ENCODE measurements around the gene CLEC11A. TPM values are rescaled to one million over a fixed set of nuclear protein-coding genes. Genes with fewer than 3 reads are reported as not detected.
"Not testable (repeated sequence)": the region's sequence is repeated elsewhere in the genome, so short reads cannot be mapped to it uniquely, and the experiment has no call there.

Gene CLEC11A
- total and polyA plus RNA-seq, 9 of the 15 experiments (the other 6 are each of a cell fraction or from before 2014, with no cell fraction given): 0.39 to 43.9 (median 3.4) TPM

DNA sequence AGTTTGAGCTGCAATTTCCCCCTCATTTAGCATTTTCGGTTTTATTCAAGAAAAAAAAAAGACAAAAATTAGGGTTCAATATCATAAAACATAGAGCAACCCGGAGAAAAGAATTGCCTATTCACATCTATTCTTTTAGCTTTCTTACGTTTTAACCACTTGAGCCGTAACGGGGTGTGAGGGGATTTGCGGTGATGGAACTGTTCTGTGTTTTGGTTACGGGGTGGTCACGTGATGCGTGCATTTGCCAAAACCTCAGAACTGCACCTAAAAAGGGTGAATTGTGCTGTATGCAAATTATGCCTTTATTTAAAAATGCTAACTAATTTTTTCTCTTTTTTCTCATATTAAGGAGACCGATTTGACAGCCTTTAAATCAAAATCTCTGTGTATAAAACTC lies 22.1 kb downstream of the CLEC11A start:
- Histone ChIP-seq H3K4me2 (ENCODE audit: insufficient read depth, low read length) (no peak overlapping the region), H3K9me3 (replicated peaks; ENCODE audit: control insufficient read depth, insufficient read depth, low read depth, low read length) (peaks cover 4% of the 10 kb centered on the region; the same call in 1 of the 2 replicates), H3K9me1 (ENCODE audit: control insufficient read depth, insufficient read depth, low read length) (no peaks in the 10 kb centered on the region), H3K9ac (ENCODE audit: insufficient read depth in 1 of 2, low read depth in 2 of 2, low read length in 2 of 2) (no peak overlapping the region), H3K4me1 (replicated peaks in 1 of 2; ENCODE audit: control insufficient read depth in 2 of 2, insufficient read depth in 2 of 2, low read length in 2 of 2) (peaks cover 35 to 46% of the 10 kb centered on the region in 2 experiments), H3K27ac (ENCODE audit: extremely low read depth, low read depth, low read length) (no peak overlapping the region), H3K27me3 (ENCODE audit: control insufficient read depth in 2 of 2, insufficient read depth in 2 of 2, low read length in 2 of 2) (no peaks in the 10 kb centered on the region), H4K20me1 (replicated peaks; ENCODE audit: control insufficient read depth, insufficient read depth, low read length) (no peaks in the 10 kb centered on the region), H3K36me3 (ENCODE audit: control insufficient read depth, insufficient read depth, low read length) (no peaks in the 10 kb centered on the region), H3K4me3 (no peak overlapping the region), H2AFZ (ENCODE audit: low read depth, low read length) (no peak overlapping the region), H3K79me2 (ENCODE audit: control insufficient read depth, insufficient read depth, low read length) (no peaks in the 10 kb centered on the region)
- intact Hi-C loops (cut with micrococcal nuclease) (no loop called here), in situ Hi-C loops (cut with MboI) (no loop called here)
- WGBS (ENCODE audit: insufficient coverage, low coverage, missing lambda C conversion rate): 92% methylated on average over 8 of the region's 10 CpGs
- BruUV-seq (replicated peaks): no TSS peak
- ATAC-seq: no peak
- TF ChIP-seq ZNF146 (CRISPR knock-in tag; IDR thresholded peaks at IDR 0.05; ENCODE audit: unreplicated experiment): no peak
- TF ChIP-seq, protein P1, sequence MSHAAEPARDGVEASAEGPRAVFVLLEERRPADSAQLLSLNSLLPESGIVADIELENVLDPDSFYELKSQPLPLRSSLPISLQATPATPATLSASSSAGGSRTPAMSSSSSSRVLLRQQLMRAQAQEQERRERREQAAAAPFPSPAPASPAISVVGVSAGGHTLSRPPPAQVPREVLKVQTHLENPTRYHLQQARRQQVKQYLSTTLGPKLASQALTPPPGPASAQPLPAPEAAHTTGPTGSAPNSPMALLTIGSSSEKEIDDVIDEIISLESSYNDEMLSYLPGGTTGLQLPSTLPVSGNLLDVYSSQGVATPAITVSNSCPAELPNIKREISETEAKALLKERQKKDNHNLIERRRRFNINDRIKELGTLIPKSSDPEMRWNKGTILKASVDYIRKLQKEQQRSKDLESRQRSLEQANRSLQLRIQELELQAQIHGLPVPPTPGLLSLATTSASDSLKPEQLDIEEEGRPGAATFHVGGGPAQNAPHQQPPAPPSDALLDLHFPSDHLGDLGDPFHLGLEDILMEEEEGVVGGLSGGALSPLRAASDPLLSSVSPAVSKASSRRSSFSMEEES (CRISPR knock-in tag; IDR thresholded peaks at IDR 0.05): peak; percentile 8; the same call in 1 of the 2 replicates
- no peak for FAIRE-seq
- POLR2A ChIA-PET: no interaction called here
- CTCF ChIA-PET (ENCODE audit: low intra/inter-chr PET ratio): no interaction called here
- no peak for DNase-seq (ENCODE audit: extremely low read depth in 1 of 4, low spot score in 3 of 4)

DNA sequence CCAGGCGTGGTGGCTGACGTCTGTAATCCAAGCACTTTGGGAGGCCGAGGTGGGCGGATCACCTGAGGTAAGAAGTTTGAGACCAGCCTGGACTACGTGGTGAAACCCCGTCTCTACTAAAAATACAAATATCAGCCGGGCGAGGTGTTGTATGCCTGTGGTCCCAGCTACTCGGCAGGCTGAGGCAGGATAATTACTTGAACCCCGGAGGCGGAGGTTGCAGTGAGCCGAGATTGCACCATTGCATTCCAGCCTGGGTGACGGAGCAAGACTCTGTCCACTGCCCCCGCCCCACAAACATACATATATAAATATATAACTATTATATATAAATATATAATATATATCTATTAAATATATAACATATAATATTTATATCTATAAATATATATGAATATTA lies 24.0 kb downstream of the CLEC11A start:
- H3K27ac ChIP-seq (ENCODE audit: extremely low read depth, low read depth, low read length); H3K4me3 ChIP-seq; H4K20me1 ChIP-seq (replicated peaks; ENCODE audit: control insufficient read depth, insufficient read depth, low read length); FAIRE-seq; H3K4me2 ChIP-seq (ENCODE audit: insufficient read depth, low read length); BruUV-seq (replicated peaks); H3K9ac ChIP-seq (ENCODE audit: insufficient read depth in 1 of 2, low read depth in 2 of 2, low read length in 2 of 2); in situ Hi-C loops (cut with MboI); H3K27me3 ChIP-seq (ENCODE audit: control insufficient read depth in 2 of 2, insufficient read depth in 2 of 2, low read length in 2 of 2); H3K79me2 ChIP-seq (ENCODE audit: control insufficient read depth, insufficient read depth, low read length); H2AFZ ChIP-seq (ENCODE audit: low read depth, low read length); CTCF ChIA-PET (ENCODE audit: low intra/inter-chr PET ratio); H3K9me1 ChIP-seq (ENCODE audit: control insufficient read depth, insufficient read depth, low read length); ATAC-seq; intact Hi-C loops (cut with micrococcal nuclease); H3K36me3 ChIP-seq (ENCODE audit: control insufficient read depth, insufficient read depth, low read length); DNase-seq (ENCODE audit: extremely low read depth in 1 of 4, low spot score in 3 of 4); H3K9me3 ChIP-seq (replicated peaks; ENCODE audit: control insufficient read depth, insufficient read depth, low read depth, low read length): not testable (repeated sequence)
- peaks cover 17 to 28% of the 10 kb centered on the region in 2 experiments for H3K4me1 ChIP-seq (replicated peaks in 1 of 2; ENCODE audit: control insufficient read depth in 2 of 2, insufficient read depth in 2 of 2, low read length in 2 of 2)
- 94% methylated on average over 13 of the region's 14 CpGs for WGBS (ENCODE audit: insufficient coverage, low coverage, missing lambda C conversion rate)
- POLR2A ChIA-PET: interaction anchor here (0.6 kb wide), 1 partner anchor 82 kb away, joined by 3 read pairs; no protein-coding TSS in a partner anchor
